Measurements from ENCODE around the gene PAM. TPM values are rescaled to one million over a fixed set of nuclear protein-coding genes. Genes with fewer than 3 reads are reported as not detected.
A peak's percentile ranks its signal among the peaks of the same experiment; 100 is the strongest.

Gene PAM
- total and polyA plus RNA-seq, 7 donors, result 14.3 to 261 (median 198) TPM

DNA sequence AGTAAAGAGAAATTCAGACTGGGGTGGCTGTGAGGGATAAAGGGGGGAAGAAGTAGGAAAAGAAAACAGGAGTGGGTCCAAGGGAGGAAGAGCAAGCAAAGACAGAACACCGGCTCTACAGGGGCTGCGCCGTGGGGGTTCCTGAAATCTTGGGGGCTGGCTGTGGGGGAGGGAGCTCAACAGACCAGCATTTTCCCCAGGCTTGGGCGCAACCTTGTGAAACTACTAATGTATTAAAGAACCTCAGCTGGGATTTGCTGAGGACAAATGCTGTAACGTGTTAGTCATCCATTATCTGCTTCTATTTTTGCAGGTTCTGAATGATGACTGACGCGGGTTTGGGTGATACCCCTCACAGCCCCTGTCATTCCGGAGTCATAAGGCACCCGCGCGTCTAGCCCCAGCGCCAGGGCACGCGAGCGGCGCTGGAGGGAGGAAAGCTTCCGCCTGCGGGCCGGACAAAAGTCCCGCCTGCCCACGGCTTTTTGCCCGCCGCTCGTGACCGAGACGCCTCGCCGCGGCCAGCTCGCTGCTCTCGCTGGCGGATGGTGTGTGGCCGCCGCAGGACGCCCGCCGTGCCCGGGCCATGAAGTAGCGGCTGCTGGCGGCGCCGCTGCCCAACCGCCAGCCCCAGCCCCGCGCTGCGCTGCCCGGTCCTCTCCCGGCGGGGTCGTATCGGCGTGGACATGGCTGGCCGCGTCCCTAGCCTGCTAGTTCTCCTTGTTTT lies 110.6 kb downstream of the PAM start:
- peak overlapping the region; percentile 85 to 91 (median 88) for H3K27ac ChIP-seq
- 2 to 3% methylated on average over 54 of the region's 54 CpGs for WGBS, 2 donors
- no peaks in the 10 kb centered on the region for H3K9me3 ChIP-seq
- H3K27me3 ChIP-seq, result no peaks in the 10 kb centered on the region
- H3K4me1 ChIP-seq, result peaks cover 0 to 51% (median 28%) of the 10 kb centered on the region in 4 donors
- peak overlapping the region; percentile 54 to 87 (median 77) for H3K4me3 ChIP-seq
- peak; percentile 81 for DNase-seq
- H3K36me3 ChIP-seq, result peaks cover 0 to 2% (median 0%) of the 10 kb centered on the region in 4 donors
- TF ChIP-seq EP300 (IDR thresholded peaks at IDR 0.05) (no peak), POLR2AphosphoS5 (IDR thresholded peaks at IDR 0.05) (peak in 2 of 4 donors; percentile 41 to 55)
- intact Hi-C loops (cut with DNase I), result loop anchor here (5.0 to 10.0 kb wide), 2 partner anchors 83 to 241 kb away; no protein-coding TSS in a partner anchor

DNA sequence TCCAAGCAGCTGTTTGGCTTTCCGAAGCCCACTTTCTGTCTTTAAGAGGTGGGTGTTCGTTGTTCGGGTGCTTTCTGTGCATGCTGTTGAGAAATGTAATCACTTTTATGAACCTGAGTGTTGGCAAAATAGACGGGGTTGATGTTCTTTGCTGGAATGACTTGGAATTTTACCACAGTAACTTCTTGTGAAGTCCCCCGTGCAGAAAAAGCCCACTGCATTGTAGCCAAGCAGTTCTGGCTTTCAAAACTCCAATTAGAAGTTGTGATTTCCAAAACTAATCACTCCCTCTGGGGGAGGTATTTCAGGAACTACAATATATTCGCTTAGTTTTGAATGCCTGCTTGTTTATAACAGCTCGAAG lies 111.1 kb downstream of the PAM start:
- DNase-seq, result no peak
- TF ChIP-seq POLR2A (IDR thresholded peaks at IDR 0.05) (no peak), POLR2AphosphoS5 (IDR thresholded peaks at IDR 0.05) (no peak), EP300 (IDR thresholded peaks at IDR 0.05) (no peak)
- Histone ChIP-seq H3K27me3 (no peaks in the 10 kb centered on the region), H3K9me3 (no peaks in the 10 kb centered on the region), H3K4me1 (peaks cover 0 to 51% (median 28%) of the 10 kb centered on the region in 4 donors), H3K4me3 (peak overlapping the region; percentile 54 to 87 (median 77)), H3K27ac (peak overlapping the region; percentile 85 to 91 (median 88)), H3K36me3 (peaks cover 0 to 2% (median 0%) of the 10 kb centered on the region in 4 donors)
- WGBS, 2 donors, result 2 to 3% methylated on average over 7 of the region's 7 CpGs
- intact Hi-C loops (cut with DNase I), result loop anchor here (5.0 to 10.0 kb wide), 2 partner anchors 84 to 241 kb away; no protein-coding TSS in a partner anchor

- intact Hi-C loops (cut with DNase I), result loop anchor here (5.0 to 10.0 kb wide), 2 partner anchors 86 to 243 kb away; no protein-coding TSS in a partner anchor
Measured at GRCh38 chr5:102867992-102868662, 113.0 kb downstream of the PAM start.

GRCh38 chr5:102869230-102869629 lies 114.1 kb downstream of the PAM start:
- intact Hi-C loops (cut with DNase I), result loop anchor here (5.0 to 10.0 kb wide), 2 partner anchors 87 to 244 kb away; no protein-coding TSS in a partner anchor
- DNase-seq, result no peak
- WGBS, 2 donors, result 94 to 96% methylated on average over 1 of the region's 1 CpG
- H3K27me3 ChIP-seq, result no peaks in the 10 kb centered on the region
- no peak overlapping the region for H3K27ac ChIP-seq
- TF ChIP-seq CTCF (IDR thresholded peaks at IDR 0.05), result no peak
- no peak for TF ChIP-seq POLR2A (IDR thresholded peaks at IDR 0.05)
- no peak for TF ChIP-seq POLR2AphosphoS5 (IDR thresholded peaks at IDR 0.05)
- TF ChIP-seq EP300 (IDR thresholded peaks at IDR 0.05), result no peak
- peaks cover 0 to 2% (median 0%) of the 10 kb centered on the region in 4 donors for H3K36me3 ChIP-seq
- H3K9me3 ChIP-seq, result no peaks in the 10 kb centered on the region
- H3K4me3 ChIP-seq, result no peak overlapping the region
- peaks cover 0 to 36% (median 25%) of the 10 kb centered on the region in 4 donors for H3K4me1 ChIP-seq

More at GRCh38 chr5:102867992-102868662, 113.0 kb downstream of the PAM start:
- H3K36me3 ChIP-seq, result peaks cover 0 to 2% (median 0%) of the 10 kb centered on the region in 4 donors
- peaks cover 0 to 45% (median 27%) of the 10 kb centered on the region in 4 donors for H3K4me1 ChIP-seq
- TF ChIP-seq POLR2AphosphoS5 (IDR thresholded peaks at IDR 0.05) (peak in 3 of 4 donors; percentile 39 to 60 (median 60)), POLR2A (IDR thresholded peaks at IDR 0.05) (no peak), EP300 (IDR thresholded peaks at IDR 0.05) (no peak)
- no peak overlapping the region for H3K4me3 ChIP-seq
- DNase-seq, result no peak
- no peaks in the 10 kb centered on the region for H3K27me3 ChIP-seq
- 90 to 95% methylated on average over 3 of the region's 3 CpGs for WGBS, 2 donors
- H3K27ac ChIP-seq, result peak overlapping the region in 1 of 4 donors; percentile 15
- H3K9me3 ChIP-seq, result no peaks in the 10 kb centered on the region

- WGBS, 2 donors, result 91% methylated on average over 11 of the region's 11 CpGs
- intact Hi-C loops (cut with DNase I), result no loop called here
- Histone ChIP-seq H3K4me3 (no peak overlapping the region), H3K27me3 (no peaks in the 10 kb centered on the region), H3K36me3 (peaks cover 0 to 2% (median 0%) of the 10 kb centered on the region in 4 donors), H3K27ac (no peak overlapping the region), H3K4me1 (peaks cover 0 to 19% (median 9%) of the 10 kb centered on the region in 4 donors), H3K9me3 (no peaks in the 10 kb centered on the region)
- no peak for TF ChIP-seq EP300 (IDR thresholded peaks at IDR 0.05)
- no peak for TF ChIP-seq CTCF (IDR thresholded peaks at IDR 0.05)
- TF ChIP-seq POLR2AphosphoS5 (IDR thresholded peaks at IDR 0.05), result no peak
- TF ChIP-seq POLR2A (IDR thresholded peaks at IDR 0.05), result no peak
- no peak for DNase-seq
Measured at GRCh38 chr5:102873379-102873932, 118.4 kb downstream of the PAM start.
